ENCODE measurements around the gene ARAP2. TPM values are rescaled to one million over a fixed set of nuclear protein-coding genes. Genes with fewer than 3 reads are reported as not detected.

The ARAP2 gene
- total RNA-seq, 4 donors from 2014 or later = 109 to 247 (median 225) TPM

GRCh38 chr4:36274158-36274557 is 29.8 kb upstream of the ARAP2 start:
- Histone ChIP-seq H3K27me3 (no peaks in the 10 kb centered on the region), H3K27ac (peak overlapping the region; percentile 54 to 76 (median 70)), H3K9me3 (no peaks in the 10 kb centered on the region), H3K36me3 (no peaks in the 10 kb centered on the region), H3K4me3 (replicated peaks in 1 of 3) (no peak overlapping the region), H3K4me1 (peaks cover 28 to 37% of the 10 kb centered on the region in 2 donors)
- 36 to 46% methylated on average over 4 of the region's 4 CpGs for WGBS, 2 donors
- intact Hi-C loops (cut with DNase I) = no loop called here
- TF ChIP-seq POLR2A (IDR thresholded peaks at IDR 0.05) (peak in 1 of 2 donors; percentile 19), CTCF (IDR thresholded peaks at IDR 0.05) (no peak)
- peak; percentile 37 for DNase-seq

- TF ChIP-seq POLR2A (IDR thresholded peaks at IDR 0.05) (no peak), CTCF (IDR thresholded peaks at IDR 0.05) (no peak)
- Histone ChIP-seq H3K9me3 (no peaks in the 10 kb centered on the region), H3K36me3 (no peaks in the 10 kb centered on the region), H3K4me1 (peaks cover 28 to 37% of the 10 kb centered on the region in 2 donors), H3K4me3 (replicated peaks in 1 of 3) (no peak overlapping the region), H3K27ac (no peak overlapping the region), H3K27me3 (no peaks in the 10 kb centered on the region)
- WGBS, 2 donors = 92 to 95% methylated on average over 4 of the region's 4 CpGs
- intact Hi-C loops (cut with DNase I) = no loop called here
- DNase-seq = no peak
These were observed 29.0 kb upstream of the ARAP2 start for GRCh38 chr4:36273276-36273675.

GRCh38 chr4:36269533-36270173 is 25.3 kb upstream of the ARAP2 start:
- H3K4me3 ChIP-seq (replicated peaks in 1 of 3) = no peak overlapping the region
- no peak overlapping the region for H3K27ac ChIP-seq
- TF ChIP-seq POLR2A (IDR thresholded peaks at IDR 0.05) (no peak), CTCF (IDR thresholded peaks at IDR 0.05) (no peak)
- intact Hi-C loops (cut with DNase I) = no loop called here
- no peaks in the 10 kb centered on the region for H3K9me3 ChIP-seq
- no peak for DNase-seq
- H3K27me3 ChIP-seq = no peaks in the 10 kb centered on the region
- peaks cover 9 to 20% of the 10 kb centered on the region in 2 donors for H3K4me1 ChIP-seq
- WGBS, 2 donors = 87 to 90% methylated on average over 5 of the region's 5 CpGs
- H3K36me3 ChIP-seq = no peaks in the 10 kb centered on the region

GRCh38 chr4:36269101-36269500 is 24.8 kb upstream of the ARAP2 start:
- Histone ChIP-seq H3K4me1 (peaks cover 6 to 17% of the 10 kb centered on the region in 2 donors), H3K9me3 (no peaks in the 10 kb centered on the region), H3K4me3 (replicated peaks in 1 of 3) (no peak overlapping the region), H3K27ac (no peak overlapping the region), H3K27me3 (no peaks in the 10 kb centered on the region), H3K36me3 (no peaks in the 10 kb centered on the region)
- intact Hi-C loops (cut with DNase I) = no loop called here
- TF ChIP-seq CTCF (IDR thresholded peaks at IDR 0.05) (no peak), POLR2A (IDR thresholded peaks at IDR 0.05) (no peak)
- no peak for DNase-seq
- 85 to 92% methylated on average over 4 of the region's 4 CpGs for WGBS, 2 donors

GRCh38 chr4:36267486-36268268 is 23.4 kb upstream of the ARAP2 start:
- no peaks in the 10 kb centered on the region for H3K27me3 ChIP-seq
- no peaks in the 10 kb centered on the region for H3K36me3 ChIP-seq
- no peaks in the 10 kb centered on the region for H3K9me3 ChIP-seq
- no peak overlapping the region for H3K4me3 ChIP-seq (replicated peaks in 1 of 3)
- WGBS, 2 donors = 68 to 70% methylated on average over 2 of the region's 2 CpGs
- intact Hi-C loops (cut with DNase I) = no loop called here
- DNase-seq = no peak
- peaks cover 0 to 9% of the 10 kb centered on the region in 2 donors for H3K4me1 ChIP-seq
- no peak overlapping the region for H3K27ac ChIP-seq
- TF ChIP-seq CTCF (IDR thresholded peaks at IDR 0.05) (no peak), POLR2A (IDR thresholded peaks at IDR 0.05) (no peak)
